HG02885 (cell line): ENCODE data around the gene SLC25A12.

Source experiments
- ATAC-seq: cut with Tn5 transposase; IDR thresholded peaks from one replicate; pipeline ENCODE4 v1.9.1; 2021; ENCODE audit warnings: mild to moderate bottlenecking; ENCODE audit not compliant: unreplicated experiment, poor library complexity

SLC25A12 gene

GRCh38 chr2:171889808-171890207, 4.2 kb downstream of the SLC25A12 start:
- no peak for ATAC-seq

DNA sequence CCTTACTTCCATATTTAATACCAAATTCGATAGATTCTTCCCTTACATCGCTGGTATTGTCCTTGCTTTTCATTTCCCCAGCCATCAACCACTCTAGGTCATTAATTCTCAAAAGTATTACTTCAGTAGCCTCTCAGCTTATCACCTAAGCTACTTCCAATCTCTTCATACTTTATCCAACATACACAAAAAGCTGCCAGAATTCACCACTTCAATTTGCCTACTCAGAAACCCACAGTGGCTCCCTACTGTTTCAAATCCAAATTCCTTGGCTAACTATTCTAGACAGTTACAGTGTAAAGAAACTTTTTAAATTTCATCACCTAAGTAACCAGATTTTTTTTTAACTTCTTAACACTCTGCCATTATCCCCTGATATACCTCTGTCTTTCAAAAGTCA, 4.7 kb downstream of the SLC25A12 start:
- ATAC-seq: no peak

DNA sequence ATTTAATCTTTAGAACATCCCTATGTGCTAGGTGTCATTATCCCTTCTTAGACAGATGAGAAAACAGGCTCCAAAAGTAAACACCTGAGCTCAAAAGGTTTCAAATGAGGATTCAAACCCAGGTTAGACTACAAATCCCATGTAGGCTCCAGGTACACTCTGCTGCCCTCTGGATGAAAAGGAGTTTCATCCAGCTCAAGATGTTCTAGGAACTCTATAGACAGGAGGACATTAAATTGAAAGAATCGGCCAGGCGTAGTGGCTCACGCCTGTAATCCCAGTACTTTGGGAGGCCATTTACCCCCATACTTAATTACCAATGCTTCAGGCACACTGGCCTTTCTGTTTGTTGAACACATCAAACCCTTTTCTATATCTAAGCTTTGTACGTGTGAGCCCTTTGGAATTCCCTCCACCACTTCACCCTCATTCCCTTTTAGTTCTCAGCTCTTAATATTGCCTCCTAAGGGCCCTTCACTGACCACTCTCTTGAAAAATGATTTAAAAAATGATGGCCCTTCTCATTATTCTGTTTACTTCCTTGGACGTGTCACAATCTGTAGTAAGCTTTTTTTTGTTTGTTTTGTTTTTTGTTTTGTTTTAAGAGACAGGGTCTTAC, 10.7 kb downstream of the SLC25A12 start:
- no peak for ATAC-seq

DNA sequence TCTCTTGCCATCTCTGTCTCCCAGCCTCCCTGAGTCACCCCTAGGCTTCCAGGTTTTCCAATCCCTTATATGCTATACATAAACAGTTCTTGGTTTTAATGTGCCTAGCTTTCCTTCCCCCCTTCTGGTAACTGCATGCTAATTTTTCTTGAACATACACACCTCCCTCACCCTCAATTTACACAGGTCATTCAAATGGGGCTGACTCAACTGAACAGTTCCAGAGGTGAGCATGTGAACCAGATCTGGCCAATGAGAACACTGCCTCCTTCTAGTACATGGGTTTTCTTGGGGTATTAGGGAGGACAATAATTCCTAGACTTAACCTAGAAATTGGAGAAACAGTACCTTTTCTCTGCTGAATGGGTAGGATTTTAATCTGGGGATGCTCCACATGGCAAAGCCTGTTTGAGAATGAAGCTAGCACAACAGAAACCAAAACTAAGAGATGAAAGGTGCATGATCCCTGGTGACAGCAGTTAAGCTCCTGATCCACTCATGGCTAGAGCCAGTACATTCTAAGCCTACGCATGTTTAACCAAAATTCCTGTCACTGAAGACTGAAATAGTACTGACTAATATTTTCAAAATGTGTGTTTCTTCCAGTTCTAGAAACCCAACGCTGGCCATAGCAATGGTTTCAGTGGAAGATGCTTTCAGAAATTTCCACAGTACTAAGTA, 11.8 kb downstream of the SLC25A12 start:
- peak; percentile 52 for ATAC-seq

DNA sequence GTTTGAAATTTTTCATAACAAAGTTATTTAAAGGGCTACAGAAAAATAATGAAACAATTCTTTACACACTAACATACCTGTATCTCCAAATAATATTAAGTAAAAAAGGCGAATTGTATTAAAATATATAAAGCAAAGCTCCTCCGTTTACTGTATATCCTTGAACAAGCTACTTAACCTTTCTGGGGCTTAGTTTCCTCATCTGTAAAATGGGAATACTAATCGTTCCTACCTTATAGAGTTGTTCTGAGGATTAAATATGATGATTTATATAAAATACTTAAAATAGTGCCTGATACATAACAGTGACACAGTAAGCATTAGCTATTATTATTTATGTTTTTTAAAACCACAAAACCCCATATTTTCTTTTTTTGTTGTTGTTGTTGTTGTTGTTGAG, 13.3 kb downstream of the SLC25A12 start:
- no peak for ATAC-seq

GRCh38 chr2:171879865-171880264, 14.2 kb downstream of the SLC25A12 start:
- ATAC-seq: no peak

DNA sequence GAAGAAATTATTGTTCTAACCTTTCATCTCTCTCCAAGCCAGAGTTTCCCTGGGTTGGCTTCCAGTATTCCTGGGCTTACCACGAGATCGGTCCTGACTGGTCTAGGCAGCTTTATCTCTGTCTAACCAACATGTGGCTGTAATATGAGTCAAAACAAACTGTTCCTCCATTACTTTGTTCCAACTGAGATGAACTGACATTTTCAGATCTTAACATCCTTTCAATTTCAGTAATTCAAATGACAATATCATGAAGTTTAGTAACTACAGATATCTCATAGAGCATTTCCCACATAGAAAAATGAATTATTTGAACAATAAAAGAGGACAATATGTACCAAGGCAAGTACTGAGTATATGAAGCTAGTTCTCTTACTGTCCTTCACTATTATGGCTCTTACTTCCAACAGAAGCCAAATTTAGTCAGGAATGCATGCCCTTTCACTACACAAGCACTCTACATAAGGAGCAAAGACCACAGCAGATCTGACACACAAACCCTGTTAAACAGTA, 15.5 kb downstream of the SLC25A12 start:
- ATAC-seq: no peak

DNA sequence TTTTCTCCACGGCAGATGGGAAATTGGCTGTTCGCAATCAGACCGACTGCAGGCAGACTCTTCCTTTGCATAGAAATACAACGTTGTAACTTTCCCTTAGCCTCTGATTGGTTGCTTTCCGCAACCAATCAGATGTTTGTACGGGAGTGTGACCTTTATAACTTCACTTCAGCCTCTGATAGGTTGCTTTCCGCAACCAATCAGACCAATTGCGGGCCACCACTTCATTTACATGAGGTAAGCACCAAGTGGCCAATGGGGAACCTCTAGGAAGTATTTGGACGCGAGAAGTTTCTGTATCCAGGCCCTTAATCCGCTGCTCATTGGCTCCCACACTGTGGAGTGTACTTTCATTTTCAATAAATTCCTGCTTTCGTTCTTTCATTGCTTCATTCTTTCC, 19.1 kb downstream of the SLC25A12 start:
- ATAC-seq: no peak

- no peak for ATAC-seq
These were observed 19.5 kb downstream of the SLC25A12 start for GRCh38 chr2:171874517-171874916.

- ATAC-seq: no peak
These were observed 29.6 kb downstream of the SLC25A12 start for GRCh38 chr2:171864357-171864985.

- no peak for ATAC-seq
These were observed 31.5 kb downstream of the SLC25A12 start for GRCh38 chr2:171862501-171862900.

- no peak for ATAC-seq
These were observed 35.6 kb downstream of the SLC25A12 start for GRCh38 chr2:171858397-171858958.

DNA sequence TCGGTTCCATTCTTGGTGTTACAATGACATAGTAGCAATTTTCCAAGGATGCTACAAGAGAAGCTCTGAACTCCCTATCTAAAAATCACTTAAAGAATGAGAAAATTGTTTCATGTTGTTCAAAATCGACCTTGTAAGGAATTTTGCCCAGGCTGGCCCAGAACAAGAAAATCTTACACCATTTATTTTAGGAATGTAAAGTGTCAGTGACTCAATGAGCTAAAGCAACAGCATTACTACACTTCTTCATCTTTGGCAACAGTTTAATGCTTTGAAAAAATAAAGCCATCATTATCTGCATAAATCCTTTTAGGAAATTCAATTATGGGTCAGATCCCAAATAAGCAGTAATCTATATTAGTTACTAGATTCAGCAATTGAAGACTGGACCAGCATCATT, 38.6 kb downstream of the SLC25A12 start:
- no peak for ATAC-seq

GRCh38 chr2:171852366-171852888, 41.6 kb downstream of the SLC25A12 start:
- no peak for ATAC-seq

- no peak for ATAC-seq
These were observed 46.4 kb downstream of the SLC25A12 start for GRCh38 chr2:171847627-171848026.

GRCh38 chr2:171846894-171847293, 47.1 kb downstream of the SLC25A12 start:
- no peak for ATAC-seq

DNA sequence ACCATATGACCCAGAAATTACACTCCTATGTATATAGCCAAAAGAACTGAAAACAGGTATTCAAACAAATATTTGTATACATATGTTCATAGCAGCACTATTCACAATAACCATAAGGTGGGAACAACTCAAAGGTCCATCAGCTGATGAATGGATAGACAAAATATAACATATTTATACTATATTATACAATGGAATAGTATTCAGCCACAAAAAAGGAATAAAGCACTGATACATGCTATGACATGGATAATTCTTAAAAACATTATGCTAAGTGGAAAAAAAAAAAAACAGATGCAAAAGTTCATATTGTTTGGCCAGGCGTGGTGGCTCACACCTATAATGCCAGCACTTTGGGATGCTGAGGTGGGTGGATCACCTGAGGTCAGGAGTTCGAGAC, 52.0 kb downstream of the SLC25A12 start:
- ATAC-seq: no peak

- ATAC-seq: no peak
These were observed 56.3 kb downstream of the SLC25A12 start for GRCh38 chr2:171837736-171838135.

- no peak for ATAC-seq
These were observed 57.7 kb downstream of the SLC25A12 start for GRCh38 chr2:171836146-171836910.

- ATAC-seq: no peak
These were observed 58.7 kb downstream of the SLC25A12 start for GRCh38 chr2:171835386-171835785.
